DMS79 (cell line): ENCODE measurements around the gene HOXA2.

Experiments
- DNase-seq: peaks from one replicate; lab custom pipeline; 2025; lab: John Stamatoyannopoulos, UW

The HOXA2 gene

DNA sequence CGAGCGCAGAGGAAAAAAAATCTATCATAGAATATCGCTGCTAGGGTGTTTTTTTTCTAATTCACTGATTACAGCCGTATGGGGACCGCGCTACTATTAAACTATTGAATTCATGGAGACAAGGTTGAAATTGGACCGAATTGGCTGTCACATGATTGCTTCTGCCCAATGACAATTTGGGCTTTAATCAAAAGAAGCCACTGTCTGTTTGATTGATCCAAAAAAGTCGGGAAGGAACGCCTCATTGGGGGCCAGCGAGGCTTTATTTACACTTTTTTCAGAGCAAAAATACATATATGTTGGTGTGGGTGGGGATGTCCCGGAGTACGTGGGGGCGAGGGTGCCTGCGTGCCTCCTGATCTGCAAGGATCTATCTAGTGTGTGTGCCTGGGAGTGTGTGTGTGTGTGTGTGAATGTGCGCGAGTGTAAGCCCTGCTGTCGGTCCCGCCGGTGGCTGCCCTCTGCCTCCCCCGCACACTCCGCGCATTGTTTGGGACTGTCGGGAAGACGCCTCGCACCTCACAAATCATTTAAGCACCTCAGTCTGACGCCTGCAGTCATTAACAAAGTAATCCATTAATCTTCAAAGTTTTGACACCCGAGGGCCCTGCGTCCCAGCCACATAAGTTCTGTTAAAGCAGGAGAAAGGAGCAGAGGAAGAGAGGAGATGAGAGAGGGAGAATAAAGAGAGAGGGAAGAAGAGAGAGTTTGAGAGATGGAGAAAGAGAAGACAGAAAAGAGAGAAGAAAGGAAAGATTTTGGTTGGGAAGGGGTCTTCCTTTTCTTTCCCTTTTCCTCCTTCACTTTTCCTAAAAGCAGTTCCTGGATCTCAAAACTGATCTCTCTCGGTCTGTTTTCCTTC, at the start of gene HOXA2:
HOXA2 (minus strand) TSS at position 103 of the 862 bp plus-strand sequence. CDS start 183 bp downstream, outside the sequence.
- DNase-seq, result no peak

DNA sequence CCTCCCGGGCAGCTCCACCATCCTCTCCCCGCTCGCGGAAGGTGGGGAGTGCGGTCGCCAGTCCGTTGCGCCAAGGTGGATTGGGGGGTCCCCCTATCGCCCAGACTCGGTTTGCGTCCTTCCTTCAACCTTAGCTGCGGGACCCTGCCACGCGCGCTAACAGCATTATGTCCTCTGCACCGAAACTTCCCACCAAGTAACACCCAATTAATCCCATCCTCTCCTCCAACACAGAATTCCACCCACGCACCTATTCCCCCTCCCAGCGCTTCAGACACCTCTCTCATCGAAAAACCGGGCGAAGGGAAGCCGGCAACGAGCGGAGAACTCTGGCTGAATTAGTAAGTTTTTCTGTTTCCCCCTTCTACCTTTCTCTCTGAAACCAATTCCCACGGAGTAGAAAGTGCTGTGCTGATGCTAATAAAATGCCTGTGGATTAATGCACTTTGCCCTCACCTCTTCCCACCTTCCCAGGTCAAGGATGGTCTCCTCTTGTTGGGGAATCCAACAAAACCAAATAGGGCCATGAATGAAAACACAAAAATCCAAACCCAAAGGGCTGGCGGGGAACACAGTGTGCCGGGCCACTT, 49.0 kb upstream of the HOXA2 start:
- DNase-seq, result peak; percentile 37

DNA sequence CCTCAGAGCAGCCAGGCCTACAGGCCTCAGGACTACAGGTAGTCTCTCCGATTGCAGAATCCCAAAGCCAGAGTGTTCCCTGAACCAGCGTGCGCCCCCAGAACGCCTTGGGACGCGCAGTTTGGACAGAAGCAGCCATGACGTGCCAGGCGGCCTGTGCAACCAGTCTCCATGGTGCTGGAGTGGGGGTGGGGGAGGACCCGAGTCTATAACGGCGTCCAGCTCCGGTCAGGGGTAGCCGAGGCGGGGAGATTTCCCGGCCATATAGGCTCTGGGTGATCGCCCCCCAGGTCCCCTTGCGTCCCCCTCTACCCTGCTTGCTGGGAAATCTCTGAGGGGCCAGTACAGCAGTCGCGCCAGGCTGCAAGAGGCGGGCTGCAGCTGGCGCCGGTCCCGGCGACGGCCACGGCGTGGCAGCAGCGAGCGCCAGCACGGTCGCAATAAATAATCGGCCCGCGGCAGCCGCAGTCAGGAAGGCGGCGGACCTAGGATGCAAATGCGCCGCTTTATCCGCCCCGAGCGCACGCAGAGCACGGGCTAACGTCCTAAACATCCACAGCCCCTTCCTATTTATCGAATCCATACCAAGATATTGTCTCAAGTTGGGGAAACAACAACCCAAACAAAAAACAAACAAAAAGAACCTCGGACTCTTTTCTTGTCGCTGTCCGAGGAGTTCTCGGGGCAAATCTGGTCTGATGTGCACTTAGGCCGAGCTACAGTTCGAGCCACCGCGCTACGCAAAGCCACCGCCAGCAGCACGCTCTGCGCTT, 48.3 kb upstream of the HOXA2 start:
- peak; percentile 79 for DNase-seq

DNA sequence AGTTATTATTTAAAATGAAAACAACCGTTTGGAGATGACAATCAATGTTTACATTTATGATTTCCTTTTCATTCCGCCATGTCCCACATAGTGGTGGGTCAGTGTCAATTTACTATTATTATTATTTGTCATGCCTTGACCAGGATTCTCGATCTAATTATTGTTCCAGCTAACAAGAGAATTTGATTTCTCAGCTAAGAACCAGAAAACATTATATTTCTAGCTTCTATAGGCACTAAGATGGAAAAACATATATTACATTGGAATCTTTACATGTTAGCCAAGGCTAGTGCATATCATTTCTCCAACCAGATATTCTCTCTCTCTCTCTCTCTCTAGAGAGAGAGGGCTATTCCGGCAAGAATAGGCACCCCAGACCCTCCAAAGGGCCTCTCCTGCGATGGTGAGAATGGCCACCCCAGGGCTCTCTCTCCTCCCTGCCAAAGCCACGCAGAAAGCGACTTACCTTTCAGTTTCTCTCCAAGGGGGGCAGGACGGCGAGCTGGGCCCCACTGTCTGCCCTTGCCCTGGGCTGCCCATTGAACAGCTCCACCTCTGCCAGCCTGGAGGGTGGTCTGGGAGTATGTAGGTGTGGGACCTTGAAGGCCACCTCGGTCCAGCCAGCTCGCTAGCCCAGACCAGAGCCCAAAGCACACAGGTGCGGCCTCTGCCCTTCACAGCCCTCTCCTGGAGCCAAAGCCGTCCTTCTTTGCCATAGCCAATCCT, 47.5 kb upstream of the HOXA2 start:
- no peak for DNase-seq

DNA sequence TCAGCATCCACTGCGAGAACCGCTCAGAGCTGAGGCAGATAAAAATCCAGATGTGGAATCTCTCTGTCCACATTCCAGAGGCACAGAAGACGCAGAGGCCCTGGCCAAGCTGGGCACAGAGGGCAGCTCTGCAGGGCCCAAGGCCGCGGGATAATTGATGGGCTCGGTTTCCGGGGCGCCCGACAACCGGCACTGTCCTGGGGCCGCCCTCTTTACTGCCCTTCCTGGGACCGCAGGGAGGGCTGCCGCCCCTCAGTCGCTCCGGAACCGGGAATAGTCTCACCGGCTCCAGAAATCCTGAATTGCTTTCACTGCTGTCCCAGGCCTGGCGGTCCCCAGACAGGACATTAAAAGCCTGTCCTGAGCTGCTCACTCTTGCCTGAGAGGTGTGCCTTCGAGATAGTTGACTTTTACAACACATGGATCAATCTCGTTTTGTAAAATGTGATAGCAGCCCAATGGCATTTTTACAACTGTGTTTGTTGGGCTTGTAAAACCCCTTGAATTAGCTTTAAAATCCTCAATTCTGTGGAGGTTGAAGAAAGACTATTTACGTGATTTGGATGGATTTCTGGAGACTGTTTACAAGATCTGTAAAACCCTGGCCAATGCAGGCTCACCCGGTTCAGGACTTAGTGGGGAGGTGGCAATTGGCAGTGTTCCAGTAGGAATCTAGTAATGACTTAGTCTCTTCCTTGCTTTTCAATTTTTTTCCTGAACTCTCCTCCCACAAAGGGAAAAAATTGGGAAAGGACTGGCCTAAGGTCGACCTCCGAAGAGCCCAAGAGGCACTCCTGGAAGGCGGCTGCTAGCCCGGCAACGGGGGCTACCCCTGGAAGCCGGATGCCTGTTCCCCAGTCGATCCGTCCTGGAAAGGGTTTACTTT, 46.5 kb upstream of the HOXA2 start:
- DNase-seq, result peak; percentile 20

DNA sequence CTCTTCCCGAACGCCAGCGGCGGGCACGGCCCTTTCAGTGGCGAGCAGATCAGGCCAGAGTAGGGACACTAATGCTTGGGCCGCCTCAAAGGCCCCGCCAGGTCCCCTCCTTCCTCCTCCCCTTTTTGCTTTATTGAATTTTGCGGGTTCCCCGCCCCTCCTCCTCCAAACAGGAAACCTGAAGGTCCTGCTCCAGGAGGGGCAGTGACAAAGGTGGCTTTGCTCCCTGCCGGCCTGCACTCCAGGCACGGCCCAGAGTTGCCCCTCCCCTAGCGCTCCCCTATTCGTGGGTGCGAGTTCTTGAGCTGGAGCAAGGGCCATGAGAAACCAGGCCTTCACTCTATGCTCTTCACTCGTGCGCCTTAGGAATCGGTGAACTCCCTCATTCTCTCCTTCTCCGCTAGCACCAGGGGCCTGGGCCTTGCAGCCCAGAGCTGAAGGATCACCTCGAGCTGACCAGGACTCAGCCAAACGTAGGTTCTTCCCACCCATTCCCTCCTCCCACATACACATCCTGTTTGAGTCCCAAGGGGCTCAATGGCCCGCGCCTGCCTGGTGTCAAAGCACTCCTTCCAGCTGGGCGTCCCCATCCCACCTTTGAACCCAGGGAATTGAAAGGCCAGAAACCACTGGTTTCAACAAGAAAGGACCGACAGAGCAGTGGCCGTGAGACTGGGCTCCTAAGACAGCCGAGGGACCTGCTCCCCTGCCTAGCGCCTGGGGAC, 45.7 kb upstream of the HOXA2 start:
- peak; percentile 32 for DNase-seq

DNA sequence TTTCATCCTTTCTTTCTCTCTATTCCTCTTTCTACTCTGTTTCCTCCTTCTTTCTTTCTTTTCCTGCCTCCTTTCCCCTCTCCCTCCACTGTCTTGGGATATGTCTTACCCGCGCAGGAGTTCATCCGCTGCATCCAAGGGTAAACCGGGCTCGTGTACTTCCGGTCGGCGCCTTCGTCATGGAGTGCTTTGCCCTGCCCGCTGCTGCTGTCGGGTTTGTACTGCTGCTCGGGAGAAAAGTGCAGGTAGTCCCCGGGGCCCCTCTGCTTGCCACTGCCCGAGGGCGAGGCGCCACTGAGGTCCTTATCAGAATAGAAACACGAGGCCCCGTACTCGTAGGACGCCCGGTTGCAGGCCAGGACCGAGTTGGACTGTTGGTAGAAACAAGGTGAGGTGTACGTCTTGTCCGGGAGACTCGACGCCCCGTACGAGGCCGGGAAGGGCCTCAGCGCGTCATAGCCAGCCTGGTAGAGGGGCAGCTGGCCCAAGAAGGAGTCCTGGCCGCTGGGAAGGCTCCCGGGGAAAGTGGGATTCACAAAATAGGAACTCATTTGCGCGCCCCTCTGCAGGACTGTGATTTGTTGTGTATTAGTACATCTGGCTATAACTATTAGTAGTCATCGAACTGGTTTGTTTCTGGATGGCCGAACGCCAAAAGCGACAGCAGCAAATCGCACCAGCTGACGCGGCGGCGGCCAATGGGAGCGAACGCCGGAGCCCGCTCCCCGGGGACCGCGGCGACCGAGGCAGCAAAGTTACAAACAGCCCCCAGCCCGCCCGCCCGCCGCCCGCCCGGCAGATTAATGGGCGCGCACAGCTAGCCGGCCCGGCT, 44.9 kb upstream of the HOXA2 start, which contains the start of gene HOXA6:
HOXA6 (minus strand) TSS at position 576 of the 832 bp plus-strand sequence; CDS start at position 551, 25 bp downstream.
- DNase-seq, result no peak

DNA sequence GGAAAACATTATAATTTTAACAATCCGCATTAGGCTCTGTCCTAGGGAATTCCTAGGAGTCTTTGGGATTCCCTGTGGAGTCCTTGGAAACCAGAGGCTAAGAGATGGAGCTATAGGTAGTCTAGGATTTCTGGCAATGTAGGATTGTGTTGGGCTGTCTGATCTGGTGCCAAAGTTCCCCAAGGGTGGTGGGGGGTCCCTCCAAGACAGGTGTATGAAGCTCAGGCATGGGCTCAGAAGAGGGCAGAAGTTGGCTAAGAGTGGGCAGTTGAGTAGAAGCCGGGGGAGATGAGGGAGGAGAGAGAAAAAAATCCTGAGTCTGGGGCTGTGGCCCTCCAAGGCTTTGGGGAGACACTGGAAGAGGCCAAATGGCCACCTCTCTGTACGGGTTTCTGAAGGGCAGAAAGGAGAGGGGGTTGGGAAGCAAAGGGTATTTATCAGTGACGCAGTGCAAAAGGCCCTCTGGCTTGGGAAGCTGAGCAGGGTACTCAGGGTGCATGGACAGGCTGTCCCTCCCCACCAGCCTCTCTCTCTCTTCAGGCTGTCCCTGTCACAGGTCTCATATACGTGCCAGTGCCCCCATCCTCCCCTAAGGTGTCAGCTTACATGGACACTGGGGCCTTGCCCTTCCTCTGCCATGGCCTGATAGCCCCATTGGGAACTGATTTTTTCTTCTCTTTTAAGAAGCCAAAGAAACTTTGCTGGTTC, 44.2 kb upstream of the HOXA2 start:
- no peak for DNase-seq

DNA sequence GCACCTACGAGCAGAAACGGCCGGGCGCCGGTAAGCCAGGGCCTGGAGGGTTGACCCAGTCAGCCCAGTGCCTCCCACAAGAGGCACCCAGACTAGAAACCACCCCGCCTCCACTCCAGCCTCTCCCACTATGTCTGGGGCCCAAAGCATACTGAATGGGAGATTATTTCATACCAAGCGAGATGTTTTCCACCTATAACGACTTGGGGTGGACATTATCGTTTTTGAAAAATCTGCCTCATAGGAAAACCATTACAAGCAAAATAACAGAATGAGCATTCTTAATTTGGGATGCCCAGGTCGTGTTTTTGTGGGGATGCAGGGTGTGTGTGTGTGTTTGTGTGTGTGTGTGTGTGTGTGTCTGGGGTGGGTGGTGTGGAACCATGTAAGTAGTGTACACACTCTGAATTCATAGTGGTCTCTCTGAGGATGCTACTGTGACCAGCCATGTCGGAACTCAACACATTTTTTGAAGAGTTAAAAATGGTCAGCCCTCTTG, 43.5 kb upstream of the HOXA2 start:
- DNase-seq, result no peak

DNA sequence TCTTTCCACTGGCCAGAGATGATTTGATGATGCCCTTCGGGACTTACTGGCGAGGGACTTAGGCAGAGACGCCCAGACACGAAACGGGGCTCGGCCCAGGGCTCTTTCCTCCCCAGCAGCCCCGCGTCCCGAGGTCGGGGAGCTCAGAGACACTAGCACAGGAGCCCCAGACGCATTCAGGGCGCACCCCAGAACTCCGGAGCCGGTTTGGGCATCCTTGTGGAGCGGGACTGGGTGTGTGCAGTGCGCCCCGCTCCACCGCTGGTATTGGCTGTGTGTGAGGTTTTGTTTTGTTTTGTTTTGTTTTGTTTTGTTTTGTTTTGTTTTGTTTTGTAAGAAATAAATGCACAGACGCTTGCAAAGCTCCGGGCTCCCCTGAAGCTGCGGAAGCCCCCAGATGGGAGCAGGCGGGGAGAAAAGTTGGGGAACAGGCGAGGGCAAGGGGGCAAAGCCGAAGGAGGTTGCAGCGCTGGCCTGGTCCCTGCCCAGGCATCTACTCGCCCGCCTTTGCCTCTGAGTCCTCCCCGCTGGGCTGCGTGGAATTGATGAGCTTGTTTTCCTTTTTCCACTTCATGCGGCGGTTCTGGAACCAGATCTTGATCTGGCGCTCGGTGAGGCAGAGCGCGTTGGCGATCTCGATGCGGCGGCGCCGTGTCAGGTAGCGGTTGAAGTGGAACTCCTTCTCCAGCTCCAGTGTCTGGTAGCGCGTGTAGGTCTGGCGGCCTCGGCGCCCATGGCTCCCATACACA, 42.9 kb upstream of the HOXA2 start:
- no peak for DNase-seq

DNA sequence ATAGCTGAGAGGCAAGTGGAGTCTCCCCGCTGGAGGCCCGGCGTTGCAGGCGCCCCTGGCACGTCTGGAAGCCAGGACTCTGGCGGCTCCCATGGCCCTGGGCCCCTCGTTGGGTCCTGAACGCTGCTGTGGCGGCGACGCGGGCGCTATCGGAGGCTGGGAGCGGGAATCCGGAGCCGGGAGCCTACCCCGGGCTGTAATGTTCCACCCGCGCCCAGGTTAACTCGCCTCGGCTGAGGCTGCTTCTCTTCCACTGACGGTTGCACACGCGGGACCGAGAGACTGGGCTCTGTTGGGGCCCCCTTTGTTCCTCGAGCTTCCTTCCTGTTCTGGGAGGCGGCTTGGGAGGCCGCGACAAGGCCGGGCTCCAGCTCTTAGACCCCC, 42.3 kb upstream of the HOXA2 start:
- no peak for DNase-seq

DNA sequence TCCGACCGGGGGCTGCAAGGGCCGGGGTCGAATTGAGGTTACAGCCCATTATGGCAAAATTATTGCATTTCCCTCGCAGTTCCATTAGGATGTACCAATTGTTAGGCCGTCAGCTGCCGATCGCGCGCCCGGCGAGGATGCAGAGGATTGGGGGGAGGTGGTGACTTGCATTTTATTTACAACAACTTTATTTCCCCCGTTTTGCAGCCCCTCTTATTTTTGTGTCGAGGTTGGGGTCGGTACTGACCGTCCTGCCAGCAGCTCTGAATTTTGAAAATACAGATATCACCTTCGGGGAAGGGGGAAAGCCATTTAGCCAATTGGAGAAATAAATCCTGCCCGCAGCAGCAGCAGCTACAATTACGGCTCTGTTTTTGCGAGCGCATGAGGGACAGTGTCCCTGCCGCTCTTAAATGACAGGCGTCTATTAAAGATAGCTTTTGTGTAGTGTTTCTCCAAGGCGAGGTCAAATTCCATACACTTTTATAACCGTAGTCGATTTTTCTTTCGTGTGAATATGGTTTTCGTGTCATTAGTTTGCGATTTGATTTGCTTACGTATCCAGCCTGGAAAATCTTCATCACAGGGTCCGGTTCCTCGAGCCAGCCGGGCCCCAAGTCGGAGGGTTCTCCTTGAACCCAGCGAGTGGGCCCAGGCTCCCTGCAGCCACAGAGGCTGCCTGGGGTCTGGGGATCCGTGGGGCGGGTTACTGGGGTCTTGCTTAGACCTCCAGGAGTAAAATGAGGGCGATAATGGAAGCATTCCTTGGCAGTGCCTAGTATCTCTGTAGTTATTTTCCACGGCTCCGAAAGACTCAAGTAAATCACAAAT, 41.7 kb upstream of the HOXA2 start:
- no peak for DNase-seq

DNA sequence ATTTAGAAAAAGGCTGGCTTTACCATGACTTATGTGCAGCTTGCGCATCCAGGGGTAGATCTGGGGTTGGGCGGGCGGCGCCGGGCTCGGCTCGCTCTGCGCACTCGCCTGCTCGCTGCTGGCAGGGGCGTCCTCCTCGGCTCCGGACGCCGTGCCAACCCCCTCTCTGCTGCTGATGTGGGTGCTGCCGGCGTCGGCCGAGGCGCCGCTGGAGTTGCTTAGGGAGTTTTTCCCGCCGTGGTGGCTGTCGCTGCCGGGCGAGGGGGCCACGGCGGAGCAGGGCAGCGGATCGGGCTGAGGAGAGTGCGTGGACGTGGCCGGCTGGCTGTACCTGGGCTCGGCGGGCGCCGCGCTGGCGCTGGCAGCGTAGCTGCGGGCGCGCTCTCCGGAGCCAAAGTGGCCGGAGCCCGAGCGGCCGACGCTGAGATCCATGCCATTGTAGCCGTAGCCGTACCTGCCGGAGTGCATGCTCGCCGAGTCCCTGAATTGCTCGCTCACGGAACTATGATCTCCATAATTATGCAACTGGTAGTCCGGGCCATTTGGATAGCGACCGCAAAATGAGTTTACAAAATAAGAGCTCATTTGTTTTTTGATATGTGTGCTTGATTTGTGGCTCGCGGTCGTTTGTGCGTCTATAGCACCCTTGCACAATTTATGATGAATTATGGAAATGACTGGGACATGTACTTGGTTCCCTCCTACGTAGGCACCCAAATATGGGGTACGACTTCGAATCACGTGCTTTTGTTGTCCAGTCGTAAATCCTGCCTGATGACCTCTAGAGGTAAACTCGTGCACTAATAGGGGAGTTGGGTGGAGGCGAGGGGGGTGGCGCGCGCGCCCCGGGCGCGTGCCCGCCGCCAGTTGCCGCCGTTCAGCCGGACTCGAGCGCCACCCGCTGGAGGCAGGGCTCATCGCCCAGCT, 40.8 kb upstream of the HOXA2 start, which contains the start of gene HOXA5:
HOXA5 (minus strand) TSS at position 659 of the 927 bp plus-strand sequence; CDS start at position 585, 74 bp downstream.
- peak; percentile 72 for DNase-seq

DNA sequence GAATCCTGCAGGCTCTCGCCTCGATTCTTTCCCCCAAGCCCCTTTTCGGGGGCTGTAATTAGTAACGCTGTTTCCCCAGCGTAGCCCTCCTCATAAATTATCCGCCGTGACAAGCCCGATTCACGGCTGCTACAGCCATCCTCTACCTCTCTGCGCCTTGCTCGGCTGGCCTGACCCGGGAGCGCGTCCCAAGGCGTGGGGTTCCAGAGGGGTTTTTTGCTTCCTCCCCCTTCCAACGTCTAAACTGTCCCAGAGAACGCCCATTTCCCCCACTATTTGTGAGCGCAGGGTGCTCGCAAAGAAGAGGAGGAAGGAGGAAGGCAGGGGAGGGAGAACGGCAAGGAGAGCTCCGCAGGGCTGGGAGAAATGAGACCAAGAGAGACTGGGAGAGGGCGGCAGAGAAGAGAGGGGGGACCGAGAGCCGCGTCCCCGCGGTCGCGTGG, 40.1 kb upstream of the HOXA2 start:
- no peak for DNase-seq

DNA sequence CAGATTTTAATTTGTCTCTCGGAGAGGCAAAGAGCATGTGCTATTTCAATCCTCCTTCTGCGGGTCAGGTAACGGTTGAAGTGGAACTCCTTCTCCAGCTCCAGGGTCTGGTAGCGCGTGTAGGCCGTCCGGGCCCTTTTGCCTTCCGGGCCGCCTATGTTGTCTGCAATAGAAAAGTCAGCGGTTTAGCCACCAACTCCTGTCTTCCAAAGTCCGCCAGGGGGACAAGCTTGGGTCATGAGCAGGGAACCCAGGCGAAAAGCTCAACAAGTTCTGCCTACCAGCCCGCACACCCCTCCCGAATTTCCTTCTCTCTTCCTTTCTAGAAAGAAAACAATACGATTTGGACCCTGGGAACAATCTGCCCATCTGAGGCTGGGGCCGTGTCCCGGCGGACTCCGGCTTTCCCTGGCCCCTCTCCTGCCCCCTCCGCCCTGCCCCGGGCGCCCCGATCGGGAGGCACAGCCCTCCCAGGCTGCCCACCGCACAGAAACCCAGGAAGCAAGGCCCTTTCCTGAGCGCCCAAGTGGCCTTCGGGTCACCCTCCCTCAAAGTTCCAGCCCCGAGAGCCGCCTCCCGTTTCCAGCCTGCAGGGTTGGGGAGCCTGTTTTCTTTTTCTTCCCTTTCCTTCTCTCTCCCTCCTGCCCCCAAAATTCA, 39.6 kb upstream of the HOXA2 start:
- DNase-seq, result no peak
